SK-N-SH (cell line): ENCODE measurements around the gene TMEM88. TPM values are rescaled to one million over a fixed set of nuclear protein-coding genes. Genes with fewer than 3 reads are reported as not detected.
A peak's percentile ranks its signal among the peaks of the same experiment; 100 is the strongest.

Experiments
- CTCF ChIA-PET: fragments of 300-600, 350-600 bp; formaldehyde crosslinking; extraction: SDS; loops from one replicate; lab custom pipeline; 2021; lab: Yijun Ruan, JAX
- POLR2A ChIA-PET: fragments of 350-600 bp; sonication (Branson Sonifier 250); formaldehyde crosslinking; extraction: SDS; loops from one replicate; lab custom pipeline; 2020; ENCODE audit warnings: antibody characterized with exemption, inconsistent platforms; lab: Yijun Ruan, JAX
- DNase-seq: peaks from one replicate; pipeline ENCODE4 v3.0.0; 2012
- H2AFZ ChIP-seq: fragments of 200-600 bp; sonication (generic); 2 replicates; pipeline ENCODE4 v1.8.1; 2016; ENCODE audit warnings: antibody characterized with exemption, mild to moderate bottlenecking, low read depth
- H3F3A ChIP-seq: fragments of 200-600 bp; sonication (generic); replicated peaks from 2 replicates; pipeline ENCODE3; 2016; ENCODE audit warnings: antibody characterized with exemption, mild to moderate bottlenecking; ENCODE audit not compliant: insufficient read depth
- H3K27ac ChIP-seq, 2 experiments: fragments of 200-500 bp in 1 of 2; fragments of 200-600 bp in 1 of 2; sonication (Bioruptor generic) in 1 of 2; sonication (generic), shearing (Covaris generic) in 1 of 2; 2 replicates each; pipeline versions ENCODE4 v1.5.1 to v1.6.1; 2014 to 2016; ENCODE audit warnings: low read depth in 2 of 2, inconsistent platforms in 1 of 2, low read length in 1 of 2, mild to moderate bottlenecking in 1 of 2, mixed read lengths in 1 of 2
- H3K27me3 ChIP-seq: fragments of 200-600 bp; sonication (generic), shearing (Covaris generic); 2 replicates; pipeline ENCODE4 v1.6.1; 2016; ENCODE audit warnings: mixed run types; ENCODE audit not compliant: insufficient read depth
- H3K36me3 ChIP-seq, 2 experiments: fragments of 200-500 bp in 1 of 2; fragments of 200-600 bp in 1 of 2; sonication (Bioruptor generic) in 1 of 2; sonication (generic) in 1 of 2; replicated peaks in 1 of 2; 2 replicates each; pipeline versions ENCODE3 to v1.5.1; 2014 to 2016; ENCODE audit warnings: low read length in 1 of 2, mild to moderate bottlenecking in 1 of 2; ENCODE audit not compliant: insufficient read depth in 2 of 2, control insufficient read depth in 1 of 2
- H3K4me1 ChIP-seq, 2 experiments: fragments of 200-500 bp in 1 of 2; fragments of 200-600 bp in 1 of 2; sonication (Bioruptor generic) in 1 of 2; sonication (generic), shearing (Covaris generic) in 1 of 2; 2 replicates each; pipeline versions ENCODE4 v1.5.1 to v1.6.1; 2014 to 2016; ENCODE audit warnings: low read depth in 1 of 2, low read length in 1 of 2, mixed run types in 1 of 2; ENCODE audit not compliant: insufficient read depth in 2 of 2, control insufficient read depth in 1 of 2
- H3K4me2 ChIP-seq: fragments of 200-600 bp; sonication (generic), shearing (Covaris generic); 2 replicates; pipeline ENCODE4 v1.6.1; 2017; ENCODE audit warnings: mixed run types
- H3K4me3 ChIP-seq, 2 experiments: fragments of 200-500 bp in 1 of 2; fragments of 200-600 bp in 1 of 2; sonication (Bioruptor generic) in 1 of 2; sonication (generic), shearing (Covaris generic) in 1 of 2; 2 replicates each; pipeline versions ENCODE4 v1.5.1 to v1.8.1; 2014 to 2016; ENCODE audit warnings: low read depth in 2 of 2, inconsistent platforms in 1 of 2, low read length in 1 of 2, mild to moderate bottlenecking in 1 of 2, mixed read lengths in 1 of 2, moderate library complexity in 1 of 2
- H3K79me2 ChIP-seq: fragments of 200-600 bp; sonication (generic); 2 replicates; pipeline ENCODE4 v1.8.1; 2017; ENCODE audit warnings: mild to moderate bottlenecking; ENCODE audit not compliant: insufficient read depth
- H3K9ac ChIP-seq: fragments of 200-600 bp; sonication (generic); 2 replicates; pipeline ENCODE4 v1.6.1; 2017; ENCODE audit warnings: mixed run types
- H3K9me2 ChIP-seq: fragments of 200-600 bp; sonication (generic); 2 replicates; pipeline ENCODE4 v1.6.1; 2017; ENCODE audit warnings: mixed run types
- H3K9me3 ChIP-seq: fragments of 200-600 bp; sonication (generic); 2 replicates; pipeline ENCODE4 v1.6.1; 2017; ENCODE audit warnings: mixed run types, mild to moderate bottlenecking, moderate library complexity
- H4K20me1 ChIP-seq: fragments of 200-600 bp; sonication (generic); 2 replicates; pipeline ENCODE4 v1.6.1; 2017; ENCODE audit warnings: mild to moderate bottlenecking, mixed run types; ENCODE audit not compliant: insufficient read depth
- CHD2 ChIP-seq: fragments of 150-350 bp; IDR thresholded peaks from 2 replicates; pipeline ENCODE4 v1.6.1; 2018; ENCODE audit warnings: low read length; ENCODE audit not compliant: partially characterized antibody
- MAX ChIP-seq: IDR thresholded peaks from 2 replicates; pipeline ENCODE4 v1.4.0; 2012; ENCODE audit warnings: low read depth
- MEF2A ChIP-seq: IDR thresholded peaks from 2 replicates; pipeline ENCODE4 v1.4.0; 2012; ENCODE audit warnings: low read depth, borderline replicate concordance
- PBX3 ChIP-seq: IDR thresholded peaks from 2 replicates; pipeline ENCODE4; 2012
- POLR2AphosphoS5 ChIP-seq: IDR thresholded peaks from 2 replicates; pipeline ENCODE4 v1.6.1; 2012; ENCODE audit warnings: low read depth, low read length
- RAD21 ChIP-seq: IDR thresholded peaks from 2 replicates; pipeline ENCODE4 v1.6.1; 2012; ENCODE audit warnings: mild to moderate bottlenecking, low read length
- RCOR1 ChIP-seq: fragments of 150-350 bp; IDR thresholded peaks from 2 replicates; pipeline ENCODE4 v1.6.1; 2017; ENCODE audit warnings: antibody characterized with exemption, low read length
- RXRA ChIP-seq: IDR thresholded peaks from 2 replicates; pipeline ENCODE4 v1.4.0; 2012; ENCODE audit warnings: low read depth, mild to moderate bottlenecking, borderline replicate concordance
- TAF1 ChIP-seq: IDR thresholded peaks from 2 replicates; pipeline ENCODE4 v1.6.1; 2012; ENCODE audit warnings: low read depth, mild to moderate bottlenecking, low read length, moderate library complexity, borderline replicate concordance
- WGBS: methylation state at CpG from one replicate; pipeline ENCODE4 v1.1.6; 2017; ENCODE audit warnings: low lambda C conversion rate; 5-methylcytosine and 5-hydroxymethylcytosine counted together
- polyA plus RNA-seq, 3 experiments: library from polyadenylated mRNA; depleted of rRNA; stranded (reverse); fragments of >200 nt; gene quantifications; 2 replicates each; pipeline ENCODE4 v1.2.3, GENCODE V29; 2012
- TF ChIP-seq, protein P1 (sequence below): IDR thresholded peaks from 2 replicates; pipeline ENCODE4 v1.4.0; 2012; ENCODE audit warnings: low read depth, borderline replicate concordance
- TF ChIP-seq, protein P2 (sequence below): fragments of 150-350 bp; IDR thresholded peaks from 2 replicates; pipeline ENCODE4 v1.6.1; 2017; ENCODE audit warnings: antibody characterized with exemption, low read length, low read depth, borderline replicate concordance

Gene TMEM88
- polyA plus RNA-seq, 1 of the 3 experiments (the other 2 are of a cell fraction): 1.2 TPM

GRCh38 chr17:7838090-7839075 lies 16.5 kb upstream of the TMEM88 start:
- Histone ChIP-seq H4K20me1 (peaks cover 31% of the 10 kb centered on the region), H2AFZ (no peak overlapping the region), H3K79me2 (peaks cover 47% of the 10 kb centered on the region), H3K9me2 (no peaks in the 10 kb centered on the region), H3K4me3 (peak overlapping the region; percentile 90 to 97), H3K9me3 (no peaks in the 10 kb centered on the region), H3K27ac (peak overlapping the region; percentile 98 to 100), H3K4me2 (peak overlapping the region; percentile 99), H3K9ac (peak overlapping the region; percentile 99; the same call in 1 of the 2 replicates), H3K36me3 (peaks cover 5 to 14% of the 10 kb centered on the region in 2 experiments), H3K4me1 (peaks cover 30 to 38% of the 10 kb centered on the region in 2 experiments), H3K27me3 (no peaks in the 10 kb centered on the region), H3F3A (peaks cover 50% of the 10 kb centered on the region)
- peak; percentile 71 for DNase-seq
- 24% methylated on average over 11 of the region's 12 CpGs for WGBS
- no peak for TF ChIP-seq POLR2AphosphoS5
- no peak for TF ChIP-seq TAF1
- TF ChIP-seq CHD2: peak; percentile 83
- no peak for TF ChIP-seq RAD21
- no peak for TF ChIP-seq RXRA
- peak; percentile 51; the same call in 1 of the 2 replicates for TF ChIP-seq RCOR1
- TF ChIP-seq MEF2A: no peak
- TF ChIP-seq, protein P1, sequence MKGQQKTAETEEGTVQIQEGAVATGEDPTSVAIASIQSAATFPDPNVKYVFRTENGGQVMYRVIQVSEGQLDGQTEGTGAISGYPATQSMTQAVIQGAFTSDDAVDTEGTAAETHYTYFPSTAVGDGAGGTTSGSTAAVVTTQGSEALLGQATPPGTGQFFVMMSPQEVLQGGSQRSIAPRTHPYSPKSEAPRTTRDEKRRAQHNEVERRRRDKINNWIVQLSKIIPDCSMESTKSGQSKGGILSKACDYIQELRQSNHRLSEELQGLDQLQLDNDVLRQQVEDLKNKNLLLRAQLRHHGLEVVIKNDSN: no peak
- TF ChIP-seq, protein P2, sequence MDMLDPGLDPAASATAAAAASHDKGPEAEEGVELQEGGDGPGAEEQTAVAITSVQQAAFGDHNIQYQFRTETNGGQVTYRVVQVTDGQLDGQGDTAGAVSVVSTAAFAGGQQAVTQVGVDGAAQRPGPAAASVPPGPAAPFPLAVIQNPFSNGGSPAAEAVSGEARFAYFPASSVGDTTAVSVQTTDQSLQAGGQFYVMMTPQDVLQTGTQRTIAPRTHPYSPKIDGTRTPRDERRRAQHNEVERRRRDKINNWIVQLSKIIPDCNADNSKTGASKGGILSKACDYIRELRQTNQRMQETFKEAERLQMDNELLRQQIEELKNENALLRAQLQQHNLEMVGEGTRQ: no peak
- 0 out of 2 replicates have a peak, but pooled peaks have one; percentile 26 for TF ChIP-seq PBX3
- TF ChIP-seq MAX: no peak
- ChIA-PET CTCF (interaction anchor here (0.8 to 3.1 kb wide), 13 partner anchors 13 to 301 kb away, joined by 3 to 15 read pairs (median 5); partner anchors contain the start of genes TP53 and WRAP53), POLR2A (interaction anchor here (1.0 to 3.1 kb wide), 4 partner anchors 12 to 151 kb away, joined by 3 to 17 read pairs (median 6); partner anchors contain the start of genes CYB5D1, DNAH2, NAA38 and TP53)
